Astrocyte (in vitro differentiated cells and primary cell): ENCODE results near the gene NKAIN2. TPM values are rescaled to one million over a fixed set of nuclear protein-coding genes. Genes with fewer than 3 reads are reported as not detected.
"Not testable (repeated sequence)": the region's sequence is repeated elsewhere in the genome, so short reads cannot be mapped to it uniquely, and the experiment has no call there.

Experiments used
- DNase-seq: peaks from one replicate; pipeline ENCODE4 v3.0.0-alpha.2; 2010; ENCODE audit warnings: low read depth
- FAIRE-seq: peaks from 2 replicates; lab custom pipeline; 2011; peaks lifted over from hg19 to GRCh38; lab: Jason Lieb, UNC
- H2AFZ ChIP-seq: 2 replicates; pipeline ENCODE4 v1.6.0; 2012; ENCODE audit warnings: low read depth, low read length, inconsistent platforms
- H3K27ac ChIP-seq: 2 replicates; pipeline ENCODE4 v1.5.1; 2011; ENCODE audit warnings: low read depth, low read length, inconsistent platforms
- H3K27me3 ChIP-seq: 2 replicates; pipeline ENCODE4 v1.6.0; 2011; ENCODE audit warnings: low read length, inconsistent platforms; ENCODE audit not compliant: insufficient read depth
- H3K36me3 ChIP-seq: 2 replicates; pipeline ENCODE4 v1.5.1; 2011; ENCODE audit warnings: low read length, inconsistent platforms; ENCODE audit not compliant: insufficient read depth
- H3K4me1 ChIP-seq: 2 replicates; pipeline ENCODE4 v1.5.1; 2011; ENCODE audit warnings: low read length, inconsistent platforms; ENCODE audit not compliant: insufficient read depth
- H3K4me2 ChIP-seq: 2 replicates; pipeline ENCODE4 v1.6.0; 2012; ENCODE audit warnings: low read length, inconsistent platforms
- H3K4me3 ChIP-seq: 2 replicates; pipeline ENCODE4 v1.5.1; 2011; ENCODE audit warnings: low read depth, mild to moderate bottlenecking, low read length, inconsistent platforms; ENCODE audit not compliant: insufficient read depth
- H3K79me2 ChIP-seq: 2 replicates; pipeline ENCODE4 v1.6.0; 2012; ENCODE audit warnings: mild to moderate bottlenecking, low read length, inconsistent platforms; ENCODE audit not compliant: insufficient read depth
- H3K9ac ChIP-seq: 2 replicates; pipeline ENCODE4 v1.6.0; 2012; ENCODE audit warnings: mild to moderate bottlenecking, low read length, inconsistent platforms
- H3K9me3 ChIP-seq: 2 replicates; pipeline ENCODE4 v1.5.1; 2012; ENCODE audit warnings: low read depth, mild to moderate bottlenecking, low read length, inconsistent platforms; ENCODE audit not compliant: insufficient read depth
- H4K20me1 ChIP-seq: 2 replicates; pipeline ENCODE4 v1.6.0; 2012; ENCODE audit warnings: low read length, inconsistent platforms; ENCODE audit not compliant: insufficient read depth
- H3K27ac Mint-ChIP-seq: one replicate; pipeline ENCODE4 v1.8.0; 2021; ENCODE audit warnings: mild to moderate bottlenecking, mixed read lengths; ENCODE audit not compliant: unreplicated experiment
- H3K27me3 Mint-ChIP-seq: one replicate; pipeline ENCODE4 v1.8.0; 2021; ENCODE audit warnings: low read depth, mixed read lengths; ENCODE audit not compliant: unreplicated experiment
- H3K36me3 Mint-ChIP-seq: one replicate; pipeline ENCODE4 v1.8.0; 2021; ENCODE audit warnings: low read depth, mixed read lengths; ENCODE audit not compliant: unreplicated experiment
- H3K4me1 Mint-ChIP-seq: one replicate; pipeline ENCODE4 v1.8.0; 2021; ENCODE audit warnings: low read depth, mixed read lengths; ENCODE audit not compliant: unreplicated experiment
- H3K4me3 Mint-ChIP-seq: one replicate; pipeline ENCODE4 v1.8.0; 2021; ENCODE audit warnings: mild to moderate bottlenecking, moderate library complexity, mixed read lengths; ENCODE audit not compliant: unreplicated experiment
- H3K9me3 Mint-ChIP-seq: one replicate; pipeline ENCODE4 v1.8.0; 2021; ENCODE audit warnings: mild to moderate bottlenecking, mixed read lengths; ENCODE audit not compliant: unreplicated experiment
- EZH2 ChIP-seq: IDR thresholded peaks from 2 replicates; pipeline ENCODE4 v1.6.1; 2012; ENCODE audit warnings: mild to moderate bottlenecking, low read length, inconsistent platforms; ENCODE audit not compliant: insufficient read depth
- total RNA-seq: library from RNA; stranded (reverse); gene quantifications from 2 replicates; pipeline ENCODE4 v1.2.1, GENCODE V29; 2021
- TF ChIP-seq, protein P1 (sequence below): IDR thresholded peaks from 2 replicates; pipeline ENCODE4 v1.5.1; 2011; ENCODE audit warnings: low read depth, mild to moderate bottlenecking, inconsistent platforms, low read length, moderate library complexity; ENCODE audit not compliant: insufficient read depth

Gene NKAIN2
- total RNA-seq, 1 donor from 2014 or later = 0.07 TPM

DNA sequence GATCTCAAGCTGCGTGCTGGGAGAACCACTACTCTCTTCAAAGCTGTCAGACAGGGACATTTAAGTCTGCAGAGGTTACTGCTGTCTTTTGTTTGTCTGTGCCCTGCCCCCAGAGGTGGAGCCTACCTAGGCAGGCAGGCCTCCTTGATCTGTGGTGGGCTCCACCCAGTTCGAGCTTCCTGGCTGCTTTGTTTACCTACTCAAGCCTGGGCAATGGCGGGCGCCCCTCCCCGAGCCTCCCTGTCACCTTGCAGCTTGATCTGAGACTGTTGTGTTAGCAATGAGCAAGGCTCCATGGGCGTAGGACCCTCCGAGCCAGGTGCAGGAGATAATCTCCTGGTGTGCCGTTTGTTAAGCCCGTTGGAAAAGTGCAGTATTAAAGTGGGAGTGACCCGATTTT is 609.0 kb downstream of the NKAIN2 start:
- not testable (repeated sequence) for H3K9ac ChIP-seq, H4K20me1 ChIP-seq, H2AFZ ChIP-seq, H3K79me2 ChIP-seq, H3K27me3 ChIP-seq, H3K9me3 ChIP-seq, H3K4me1 ChIP-seq, H3K36me3 Mint-ChIP-seq, FAIRE-seq, H3K4me3 Mint-ChIP-seq, H3K4me1 Mint-ChIP-seq, H3K27ac ChIP-seq, H3K27ac Mint-ChIP-seq, H3K36me3 ChIP-seq, H3K4me3 ChIP-seq, DNase-seq, H3K4me2 ChIP-seq, H3K27me3 Mint-ChIP-seq
- H3K9me3 Mint-ChIP-seq = peaks cover 11% of the 10 kb centered on the region

DNA sequence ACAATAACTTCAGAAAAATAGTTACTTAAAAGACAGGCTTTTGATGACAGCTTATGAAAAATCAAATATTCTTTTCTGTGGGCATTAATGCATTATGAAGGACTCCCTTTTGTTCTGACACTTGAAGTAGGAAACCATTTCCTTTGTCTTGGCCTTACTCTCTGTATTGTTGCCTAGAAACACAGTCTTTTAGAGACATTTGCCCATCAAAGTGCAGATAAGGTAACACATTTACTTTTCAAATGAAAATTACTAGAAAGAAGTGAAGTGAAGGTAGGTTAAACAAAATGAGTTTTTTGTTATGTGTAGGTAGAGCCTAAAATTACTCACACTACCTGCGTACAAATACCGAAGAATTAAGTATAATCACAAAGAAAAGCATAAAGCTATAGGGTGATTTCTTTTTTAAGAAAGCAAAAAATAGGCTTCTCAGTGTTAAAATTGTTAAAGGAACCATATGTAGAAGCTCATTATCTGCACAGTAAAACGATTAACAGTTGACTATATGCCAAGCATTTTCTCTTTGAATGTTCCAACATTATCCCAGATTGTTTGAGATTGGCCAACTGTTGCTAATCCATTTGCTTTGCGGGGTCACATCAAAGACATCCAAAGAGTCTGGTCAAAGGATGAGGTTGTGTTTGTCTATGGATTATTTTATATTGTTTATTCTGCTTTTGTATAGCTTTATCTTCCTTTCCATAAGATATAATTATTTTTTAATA is 616.6 kb downstream of the NKAIN2 start:
- no peak overlapping the region for H3K4me3 Mint-ChIP-seq
- no peak overlapping the region for H3K4me2 ChIP-seq
- no peaks in the 10 kb centered on the region for H3K9me3 Mint-ChIP-seq
- no peaks in the 10 kb centered on the region for H3K27me3 ChIP-seq
- H2AFZ ChIP-seq = no peak overlapping the region
- H3K9ac ChIP-seq = no peak overlapping the region
- no peaks in the 10 kb centered on the region for H3K9me3 ChIP-seq
- no peaks in the 10 kb centered on the region for H3K27me3 Mint-ChIP-seq
- no peak overlapping the region for H3K27ac ChIP-seq
- no peaks in the 10 kb centered on the region for H3K79me2 ChIP-seq
- H3K4me1 ChIP-seq = no peaks in the 10 kb centered on the region
- no peaks in the 10 kb centered on the region for H4K20me1 ChIP-seq
- no peak overlapping the region for H3K27ac Mint-ChIP-seq
- H3K36me3 Mint-ChIP-seq = no peaks in the 10 kb centered on the region
- no peak for TF ChIP-seq EZH2
- TF ChIP-seq, protein P1, sequence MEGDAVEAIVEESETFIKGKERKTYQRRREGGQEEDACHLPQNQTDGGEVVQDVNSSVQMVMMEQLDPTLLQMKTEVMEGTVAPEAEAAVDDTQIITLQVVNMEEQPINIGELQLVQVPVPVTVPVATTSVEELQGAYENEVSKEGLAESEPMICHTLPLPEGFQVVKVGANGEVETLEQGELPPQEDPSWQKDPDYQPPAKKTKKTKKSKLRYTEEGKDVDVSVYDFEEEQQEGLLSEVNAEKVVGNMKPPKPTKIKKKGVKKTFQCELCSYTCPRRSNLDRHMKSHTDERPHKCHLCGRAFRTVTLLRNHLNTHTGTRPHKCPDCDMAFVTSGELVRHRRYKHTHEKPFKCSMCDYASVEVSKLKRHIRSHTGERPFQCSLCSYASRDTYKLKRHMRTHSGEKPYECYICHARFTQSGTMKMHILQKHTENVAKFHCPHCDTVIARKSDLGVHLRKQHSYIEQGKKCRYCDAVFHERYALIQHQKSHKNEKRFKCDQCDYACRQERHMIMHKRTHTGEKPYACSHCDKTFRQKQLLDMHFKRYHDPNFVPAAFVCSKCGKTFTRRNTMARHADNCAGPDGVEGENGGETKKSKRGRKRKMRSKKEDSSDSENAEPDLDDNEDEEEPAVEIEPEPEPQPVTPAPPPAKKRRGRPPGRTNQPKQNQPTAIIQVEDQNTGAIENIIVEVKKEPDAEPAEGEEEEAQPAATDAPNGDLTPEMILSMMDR = no peak
- FAIRE-seq (no peak), DNase-seq (no peak)
- no peak overlapping the region for H3K4me3 ChIP-seq
- no peaks in the 10 kb centered on the region for H3K36me3 ChIP-seq
- no peaks in the 10 kb centered on the region for H3K4me1 Mint-ChIP-seq

DNA sequence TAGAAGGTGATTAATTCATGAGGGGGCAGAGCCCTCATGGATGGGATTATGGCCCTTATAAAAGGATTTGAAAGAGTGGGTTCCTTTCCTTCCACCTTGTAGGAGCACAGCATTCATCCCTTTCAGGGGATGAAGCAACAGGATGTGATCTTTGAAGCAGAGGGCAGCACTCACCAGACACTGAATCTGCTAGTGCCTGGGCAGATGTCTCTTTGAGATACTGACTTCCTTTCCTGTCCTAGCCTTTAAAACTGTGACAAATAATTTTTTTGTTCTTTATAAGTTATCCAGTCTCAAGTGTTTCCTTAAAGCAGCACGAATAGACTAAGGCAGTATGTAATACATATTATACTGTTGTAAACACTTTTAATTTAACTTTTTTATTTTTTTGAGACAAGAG is 620.0 kb downstream of the NKAIN2 start:
- Histone ChIP-seq H3K9ac (no peak overlapping the region), H3K27me3 (no peaks in the 10 kb centered on the region), H3K4me2 (no peak overlapping the region), H3K79me2 (no peaks in the 10 kb centered on the region), H2AFZ (no peak overlapping the region), H3K36me3 (no peaks in the 10 kb centered on the region), H3K27ac (no peak overlapping the region), H3K4me1 (no peaks in the 10 kb centered on the region), H3K9me3 (no peaks in the 10 kb centered on the region), H3K4me3 (no peak overlapping the region), H4K20me1 (no peaks in the 10 kb centered on the region)
- no peaks in the 10 kb centered on the region for H3K9me3 Mint-ChIP-seq
- DNase-seq (no peak), FAIRE-seq (no peak)
- H3K4me3 Mint-ChIP-seq = no peak overlapping the region
- H3K27ac Mint-ChIP-seq = no peak overlapping the region
- H3K36me3 Mint-ChIP-seq = no peaks in the 10 kb centered on the region
- no peaks in the 10 kb centered on the region for H3K4me1 Mint-ChIP-seq
- H3K27me3 Mint-ChIP-seq = no peaks in the 10 kb centered on the region
- no peak for TF ChIP-seq EZH2
- TF ChIP-seq, protein P1 = no peak
